Calu3 (cell line): Measurements from ENCODE around the gene SMDT1. TPM values are rescaled to one million over a fixed set of nuclear protein-coding genes. Genes with fewer than 3 reads are reported as not detected.
"Not testable (repeated sequence)": the region's sequence is repeated elsewhere in the genome, so short reads cannot be mapped to it uniquely, and the experiment has no call there.

Experiments
- BruUV-seq: library from RNA; stranded (reverse); fragments of 400-500 nt; replicated peaks from 2 replicates; lab custom pipeline; 2021; lab: Mats Ljungman, UMichigan
- CTCF ChIA-PET: fragments of 300-600 bp; sonication (Branson Sonifier 250); formaldehyde crosslinking; loops from one replicate; lab custom pipeline; 2022; ENCODE audit warnings: antibody characterized with exemption; lab: Charles Lee
- DNase-seq: peaks from one replicate; pipeline ENCODE4 v3.0.0; 2022
- H3K27ac Mint-ChIP-seq: one replicate; pipeline ENCODE4 v1.8.0; 2022; ENCODE audit warnings: mixed read lengths; ENCODE audit not compliant: unreplicated experiment
- H3K27me3 Mint-ChIP-seq: one replicate; pipeline ENCODE4 v1.8.0; 2022; ENCODE audit warnings: mixed read lengths; ENCODE audit not compliant: unreplicated experiment
- H3K36me3 Mint-ChIP-seq: one replicate; pipeline ENCODE4 v1.8.0; 2022; ENCODE audit warnings: mild to moderate bottlenecking, moderate library complexity, mixed read lengths; ENCODE audit not compliant: insufficient read depth, unreplicated experiment
- H3K4me1 Mint-ChIP-seq: one replicate; pipeline ENCODE4 v1.8.0; 2022; ENCODE audit warnings: mild to moderate bottlenecking, low read depth, mixed read lengths; ENCODE audit not compliant: unreplicated experiment
- H3K4me3 Mint-ChIP-seq: one replicate; pipeline ENCODE4 v1.8.0; 2022; ENCODE audit warnings: mild to moderate bottlenecking, low read depth, moderate library complexity, mixed read lengths; ENCODE audit not compliant: unreplicated experiment
- H3K9me3 Mint-ChIP-seq: one replicate; pipeline ENCODE4 v1.8.0; 2022; ENCODE audit warnings: low read depth, mixed read lengths; ENCODE audit not compliant: unreplicated experiment
- CTCF ChIP-seq: fragments of 200-600 bp; IDR thresholded peaks from one replicate; pipeline ENCODE4 v1.8.0; 2022; ENCODE audit warnings: antibody characterized with exemption; ENCODE audit not compliant: unreplicated experiment
- intact Hi-C: fragments of 100-400 bp; cut with micrococcal nuclease; formaldehyde crosslinking; loops from one replicate; pipeline ENCODE4 v1.10.0; 2022; ENCODE audit not compliant: unreplicated experiment
- total RNA-seq: library from RNA; stranded (reverse); gene quantifications from 2 replicates; pipeline ENCODE4 v1.2.3, GENCODE V29; 2022

SMDT1 gene
- total RNA-seq, 1 experiment from 2014 or later = 60.8 TPM

- TF ChIP-seq CTCF = no peak
- Mint-ChIP-seq H3K27ac (no peak overlapping the region), H3K36me3 (no peaks in the 10 kb centered on the region), H3K4me3 (no peak overlapping the region), H3K9me3 (peaks cover 4% of the 10 kb centered on the region), H3K4me1 (no peaks in the 10 kb centered on the region), H3K27me3 (no peaks in the 10 kb centered on the region)
- no TSS peak for BruUV-seq
- intact Hi-C loops = no loop called here
- DNase-seq = no peak
- CTCF ChIA-PET = no interaction called here
These were observed 37.4 kb downstream of the SMDT1 start for GRCh38 chr22:42116848-42117424.

- H3K27me3 Mint-ChIP-seq, H3K36me3 Mint-ChIP-seq, H3K4me1 Mint-ChIP-seq, intact Hi-C loops, BruUV-seq, H3K4me3 Mint-ChIP-seq, DNase-seq, H3K27ac Mint-ChIP-seq, CTCF ChIA-PET, H3K9me3 Mint-ChIP-seq: not testable (repeated sequence)
These were observed 40.9 kb downstream of the SMDT1 start for GRCh38 chr22:42120231-42121021.

- H3K4me1 Mint-ChIP-seq, H3K27ac Mint-ChIP-seq, H3K9me3 Mint-ChIP-seq, H3K4me3 Mint-ChIP-seq, DNase-seq, H3K36me3 Mint-ChIP-seq, H3K27me3 Mint-ChIP-seq, CTCF ChIA-PET, intact Hi-C loops, BruUV-seq: not testable (repeated sequence)
These were observed 44.0 kb downstream of the SMDT1 start for GRCh38 chr22:42123529-42123928.

GRCh38 chr22:42127606-42128005, 48.1 kb downstream of the SMDT1 start:
- CTCF ChIA-PET = interaction anchor here (0.6 kb wide), 1 partner anchor 30 kb away, joined by 6 read pairs; no protein-coding TSS in a partner anchor
- Mint-ChIP-seq H3K9me3 (no peaks in the 10 kb centered on the region), H3K27ac (no peak overlapping the region), H3K4me1 (peaks cover 8% of the 10 kb centered on the region), H3K36me3 (peaks cover 39% of the 10 kb centered on the region), H3K27me3 (no peaks in the 10 kb centered on the region), H3K4me3 (no peak overlapping the region)
- intact Hi-C loops = no loop called here
- BruUV-seq = no TSS peak
- DNase-seq = no peak
- TF ChIP-seq CTCF = no peak

- peak overlapping the region; percentile 45 for H3K27ac Mint-ChIP-seq
- DNase-seq, H3K27me3 Mint-ChIP-seq, BruUV-seq, H3K4me1 Mint-ChIP-seq, H3K4me3 Mint-ChIP-seq, intact Hi-C loops, H3K9me3 Mint-ChIP-seq: not testable (repeated sequence)
- CTCF ChIA-PET = interaction anchor here (0.6 kb wide), 1 partner anchor 29 kb away, joined by 6 read pairs; no protein-coding TSS in a partner anchor
- H3K36me3 Mint-ChIP-seq = peaks cover 40% of the 10 kb centered on the region
These were observed 48.5 kb downstream of the SMDT1 start for GRCh38 chr22:42128007-42128406.

- not testable (repeated sequence) for BruUV-seq
These were observed 49.5 kb downstream of the SMDT1 start for GRCh38 chr22:42128776-42129694.

GRCh38 chr22:42130182-42130581, 50.7 kb downstream of the SMDT1 start:
- DNase-seq, intact Hi-C loops, BruUV-seq, H3K27me3 Mint-ChIP-seq, H3K4me3 Mint-ChIP-seq, H3K4me1 Mint-ChIP-seq, H3K9me3 Mint-ChIP-seq, CTCF ChIA-PET: not testable (repeated sequence)
- peaks cover 59% of the 10 kb centered on the region for H3K36me3 Mint-ChIP-seq
- peak overlapping the region; percentile 46 for H3K27ac Mint-ChIP-seq

More at GRCh38 chr22:42128776-42129694, 49.5 kb downstream of the SMDT1 start:
- Mint-ChIP-seq H3K36me3 (peaks cover 51% of the 10 kb centered on the region), H3K4me3 (peak overlapping the region; percentile 6), H3K27ac (peak overlapping the region; percentile 45)
- intact Hi-C loops, H3K9me3 Mint-ChIP-seq, H3K4me1 Mint-ChIP-seq, H3K27me3 Mint-ChIP-seq: not testable (repeated sequence)
- DNase-seq = peak; percentile 20
- CTCF ChIA-PET = interaction anchor here (0.6 kb wide), 1 partner anchor 205 kb away, joined by 3 read pairs; no protein-coding TSS in a partner anchor
